GM23338 (cell line): ENCODE measurements around the gene GRWD1. TPM values are rescaled to one million over a fixed set of nuclear protein-coding genes. Genes with fewer than 3 reads are reported as not detected.

Experiments
- ATAC-seq: fragments of 200-7000 bp; cut with Tn5 transposase; 3 replicates; pipeline ENCODE4 v1.9.1; 2020
- DNase-seq: peaks from one replicate; pipeline ENCODE4 v3.0.0-alpha.2; 2015; ENCODE audit warnings: low spot score
- H2AFZ ChIP-seq: fragments of 200-600 bp; sonication (generic); 2 replicates; pipeline ENCODE4 v1.8.0; 2016; ENCODE audit warnings: antibody characterized with exemption, mild to moderate bottlenecking, moderate library complexity
- H3F3A ChIP-seq: fragments of 200-600 bp; sonication (generic); replicated peaks from 2 replicates; pipeline ENCODE4 v1.8.0; 2017; ENCODE audit warnings: antibody characterized with exemption, mixed run types, low read depth
- H3K27ac ChIP-seq: fragments of 200-600 bp; sonication (generic); 2 replicates; pipeline ENCODE4 v1.6.1; 2016; ENCODE audit warnings: low read depth
- H3K27me3 ChIP-seq: fragments of 200-600 bp; sonication (generic); 2 replicates; pipeline ENCODE4 v1.8.0; 2016; ENCODE audit warnings: mild to moderate bottlenecking, mixed run types, moderate library complexity; ENCODE audit not compliant: insufficient read depth
- H3K36me3 ChIP-seq: fragments of 200-600 bp; sonication (generic); 2 replicates; pipeline ENCODE4 v1.8.0; 2016; ENCODE audit warnings: mild to moderate bottlenecking; ENCODE audit not compliant: insufficient read depth
- H3K4me1 ChIP-seq: fragments of 200-600 bp; sonication (generic); 2 replicates; pipeline ENCODE4 v1.8.0; 2016; ENCODE audit warnings: mild to moderate bottlenecking, moderate library complexity; ENCODE audit not compliant: insufficient read depth
- H3K4me2 ChIP-seq: fragments of 200-600 bp; sonication (generic); 2 replicates; pipeline ENCODE4 v1.7.1; 2017; ENCODE audit warnings: mixed run types
- H3K4me3 ChIP-seq: fragments of 200-600 bp; sonication (generic); 2 replicates; pipeline ENCODE4 v1.6.1; 2016; ENCODE audit warnings: mixed run types
- H3K79me2 ChIP-seq: fragments of 200-600 bp; sonication (generic); replicated peaks from 2 replicates; pipeline ENCODE4 v1.8.0; 2017; ENCODE audit warnings: mild to moderate bottlenecking; ENCODE audit not compliant: insufficient read depth
- H3K9me2 ChIP-seq: fragments of 200-600 bp; sonication (generic); 2 replicates; pipeline ENCODE4 v1.8.0; 2017; ENCODE audit not compliant: insufficient read depth
- H4K20me1 ChIP-seq: fragments of 200-600 bp; sonication (generic); replicated peaks from 2 replicates; pipeline ENCODE4 v1.8.0; 2017; ENCODE audit warnings: mild to moderate bottlenecking; ENCODE audit not compliant: insufficient read depth
- H3K27ac Mint-ChIP-seq: 2 replicates; pipeline ENCODE4 v1.8.0; 2020; ENCODE audit warnings: inconsistent platforms, mild to moderate bottlenecking, moderate library complexity, mixed read lengths
- H3K27me3 Mint-ChIP-seq: 3 replicates; pipeline ENCODE4 v1.8.0; 2022; ENCODE audit warnings: low read depth, mild to moderate bottlenecking, moderate library complexity, mixed read lengths, inconsistent platforms; ENCODE audit not compliant: insufficient read depth, poor library complexity
- H3K36me3 Mint-ChIP-seq: 3 replicates; pipeline ENCODE4 v1.8.0; 2021; ENCODE audit warnings: low read depth, mild to moderate bottlenecking, inconsistent platforms, moderate library complexity, mixed read lengths
- H3K4me1 Mint-ChIP-seq: 3 replicates; pipeline ENCODE4 v1.8.0; 2020; ENCODE audit warnings: mild to moderate bottlenecking, inconsistent platforms, mixed read lengths
- H3K4me3 Mint-ChIP-seq: 3 replicates; pipeline ENCODE4 v1.8.0; 2021; ENCODE audit warnings: moderate library complexity, mild to moderate bottlenecking, inconsistent platforms, mixed read lengths
- H3K9me3 Mint-ChIP-seq: 3 replicates; pipeline ENCODE4 v1.8.0; 2020; ENCODE audit warnings: moderate library complexity, mild to moderate bottlenecking, inconsistent platforms, mixed read lengths
- CREB1 ChIP-seq: fragments of 250-450 bp; sonication (Bioruptor Pico); IDR thresholded peaks from 2 replicates; pipeline ENCODE4 v1.5.0; 2020; ENCODE audit warnings: low read depth, mild to moderate bottlenecking, moderate library complexity
- CTCF ChIP-seq, 2 experiments: fragments of 200-600 bp in 1 of 2; sonication (generic) in 1 of 2; conservative IDR thresholded peaks; 2 replicates each; pipeline versions ENCODE4 v1.5.1 to v1.6.1; 2016 to 2017; ENCODE audit warnings: antibody characterized with exemption in 2 of 2, low read depth in 2 of 2, mild to moderate bottlenecking in 2 of 2, moderate library complexity in 1 of 2
- ETS1 ChIP-seq: IDR thresholded peaks from 2 replicates; pipeline ENCODE4 v1.6.1; 2016; ENCODE audit warnings: antibody characterized with exemption
- EZH2 ChIP-seq: fragments of 200-600 bp; sonication (generic); IDR thresholded peaks from one replicate; pipeline ENCODE4 v1.8.0; 2017; ENCODE audit warnings: antibody characterized with exemption, mild to moderate bottlenecking, low read depth; ENCODE audit not compliant: unreplicated experiment
- EZH2phosphoT487 ChIP-seq: fragments of 200-600 bp; sonication (generic); IDR thresholded peaks from one replicate; pipeline ENCODE4 v1.8.1; 2018; ENCODE audit warnings: antibody characterized with exemption; ENCODE audit not compliant: unreplicated experiment
- JUNB ChIP-seq: IDR thresholded peaks from one replicate; pipeline ENCODE4 v1.6.1; 2016; ENCODE audit warnings: antibody characterized with exemption; ENCODE audit not compliant: unreplicated experiment
- NANOG ChIP-seq: IDR thresholded peaks from 2 replicates; pipeline ENCODE4 v1.6.1; 2016; ENCODE audit warnings: antibody characterized with exemption, borderline replicate concordance
- POLR2AphosphoS5 ChIP-seq: IDR thresholded peaks from 2 replicates; pipeline ENCODE4 v1.6.1; 2016; ENCODE audit warnings: antibody characterized with exemption, low read depth
- REST ChIP-seq: IDR thresholded peaks from one replicate; pipeline ENCODE4 v1.6.1; 2018; ENCODE audit warnings: antibody characterized with exemption; ENCODE audit not compliant: unreplicated experiment
- STAT1 ChIP-seq: IDR thresholded peaks from one replicate; pipeline ENCODE4 v1.6.1; 2016; ENCODE audit warnings: antibody characterized with exemption; ENCODE audit not compliant: unreplicated experiment
- ZNF114 ChIP-seq: fragments of 250-450 bp; sonication (Bioruptor Pico); IDR thresholded peaks from 2 replicates; pipeline ENCODE4 v1.5.0; 2020; ENCODE audit warnings: mild to moderate bottlenecking, moderate library complexity
- ZNF331 ChIP-seq: fragments of 250-450 bp; sonication (Bioruptor Pico); IDR thresholded peaks from 2 replicates; pipeline ENCODE4 v1.5.0; 2020; ENCODE audit warnings: low read depth, mild to moderate bottlenecking, moderate library complexity
- ZNF462 ChIP-seq: fragments of 250-450 bp; sonication (Bioruptor Pico); IDR thresholded peaks from 2 replicates; pipeline ENCODE4 v1.5.0; 2020; ENCODE audit warnings: mild to moderate bottlenecking, moderate library complexity
- polyA plus RNA-seq: library from polyadenylated mRNA; unstranded; fragments of >200 nt; fragmentation: Nextera tagmentation; extraction: Ambion mirVana; gene quantifications from 2 replicates; pipeline ENCODE4 v1.2.1, GENCODE V29; 2016
- total RNA-seq: library from RNA; depleted of rRNA; stranded (reverse); fragments of >200 nt; shearing (Covaris generic); gene quantifications from 2 replicates; pipeline ENCODE4 v1.2.3, GENCODE V29; 2014

The GRWD1 gene
- total and polyA plus RNA-seq, 2 experiments from 2014 or later: 23.2 to 58.0 TPM

- Histone ChIP-seq H3K4me2 (peak overlapping the region; percentile 86), H3K4me3 (peak overlapping the region; percentile 86), H3K27ac (peak overlapping the region; percentile 21), H3F3A (peaks cover 35% of the 10 kb centered on the region), H3K36me3 (peaks cover 19% of the 10 kb centered on the region), H3K4me1 (peaks cover 20% of the 10 kb centered on the region), H3K27me3 (peaks cover 22% of the 10 kb centered on the region), H3K79me2 (peaks cover 27% of the 10 kb centered on the region), H3K9me2 (no peaks in the 10 kb centered on the region), H2AFZ (no peak overlapping the region), H4K20me1 (peaks cover 11% of the 10 kb centered on the region; the same call in 1 of the 2 replicates)
- Mint-ChIP-seq H3K27me3 (peaks cover 16% of the 10 kb centered on the region), H3K4me3 (peak overlapping the region; percentile 92), H3K27ac (peak overlapping the region; percentile 98; the same call in 1 of the 2 replicates), H3K4me1 (peaks cover 19% of the 10 kb centered on the region), H3K9me3 (no peaks in the 10 kb centered on the region; the same call in 2 of the 3 replicates), H3K36me3 (peaks cover 59% of the 10 kb centered on the region)
- DNase-seq (no peak), ATAC-seq (no peak)
- no peak for TF ChIP-seq ETS1
- no peak for TF ChIP-seq ZNF462 (CRISPR knock-in tag)
- no peak for TF ChIP-seq JUNB
- no peak for TF ChIP-seq CREB1 (CRISPR knock-in tag)
- TF ChIP-seq STAT1: no peak
- TF ChIP-seq POLR2AphosphoS5: no peak
- no peak for TF ChIP-seq NANOG
- TF ChIP-seq ZNF331 (CRISPR knock-in tag): no peak
- TF ChIP-seq ZNF114 (CRISPR knock-in tag): no peak
- no peak for TF ChIP-seq REST
- TF ChIP-seq EZH2: no peak
- TF ChIP-seq CTCF (conservative IDR thresholded peaks at IDR 0.05; ENCODE audit: low read depth in 2 of 2): no peak
- TF ChIP-seq EZH2phosphoT487: no peak
Observed at GRCh38 chr19:48446579-48446978, 796 bp downstream of the GRWD1 start.
